OCI-LY1 (cell line): ENCODE results near the gene TRIM54.
A peak's percentile ranks its signal among the peaks of the same experiment; 100 is the strongest.
"Not testable (repeated sequence)": the region's sequence is repeated elsewhere in the genome, so short reads cannot be mapped to it uniquely, and the experiment has no call there.

Experiments
- H2AFZ ChIP-seq: fragments of 200-600 bp; sonication (generic), shearing (Covaris generic); 2 replicates; pipeline ENCODE4 v1.6.0; 2014; ENCODE audit warnings: antibody characterized with exemption, mild to moderate bottlenecking, low read length
- H3F3A ChIP-seq: fragments of 200-600 bp; sonication (generic), shearing (Covaris generic); 2 replicates; pipeline ENCODE4 v1.6.0; 2014; ENCODE audit warnings: mild to moderate bottlenecking, antibody characterized with exemption, low read length, moderate library complexity; ENCODE audit not compliant: insufficient read depth
- H3K27ac ChIP-seq: fragments of 200-600 bp; sonication (generic); 2 replicates; pipeline ENCODE4 v1.5.1; 2014; ENCODE audit warnings: low read length, mixed run types, mild to moderate bottlenecking, low read depth; ENCODE audit not compliant: poor library complexity, severe bottlenecking
- H3K27me3 ChIP-seq: fragments of 200-600 bp; sonication (generic); 2 replicates; pipeline ENCODE4 v1.6.0; 2014; ENCODE audit warnings: antibody characterized with exemption, mild to moderate bottlenecking, low read length, moderate library complexity; ENCODE audit not compliant: insufficient read depth
- H3K36me3 ChIP-seq: fragments of 200-600 bp; sonication (generic); 2 replicates; pipeline ENCODE4 v1.6.1; 2014; ENCODE audit warnings: mild to moderate bottlenecking, antibody characterized with exemption, low read length, moderate library complexity, mixed read lengths; ENCODE audit not compliant: insufficient read depth
- H3K4me1 ChIP-seq: fragments of 200-600 bp; sonication (generic); 2 replicates; pipeline ENCODE4 v1.5.1; 2014; ENCODE audit warnings: mild to moderate bottlenecking, low read length, moderate library complexity; ENCODE audit not compliant: insufficient read depth, severe bottlenecking
- H3K4me2 ChIP-seq: fragments of 200-600 bp; sonication (generic), shearing (Covaris generic); 2 replicates; pipeline ENCODE4 v1.6.1; 2014; ENCODE audit warnings: low read length
- H3K4me3 ChIP-seq: fragments of 200-600 bp; sonication (generic); 2 replicates; pipeline ENCODE4 v1.5.1; 2014; ENCODE audit warnings: low read length, low read depth, mild to moderate bottlenecking, mixed read lengths; ENCODE audit not compliant: poor library complexity, severe bottlenecking
- H3K79me2 ChIP-seq: fragments of 200-600 bp; shearing (Covaris generic); 2 replicates; pipeline ENCODE4 v1.6.1; 2016; ENCODE audit warnings: mixed run types, low read length, mixed read lengths; ENCODE audit not compliant: insufficient read depth
- H3K9ac ChIP-seq: fragments of 200-600 bp; sonication (generic), shearing (Covaris generic); 2 replicates; pipeline ENCODE4 v1.6.1; 2014; ENCODE audit warnings: mild to moderate bottlenecking, low read length, mixed read lengths
- H3K9me2 ChIP-seq: fragments of 200-600 bp; sonication (generic), shearing (Covaris generic); 2 replicates; pipeline ENCODE4 v1.6.1; 2014; ENCODE audit warnings: low read depth, mild to moderate bottlenecking, low read length, mixed read lengths
- H3K9me3 ChIP-seq: fragments of 200-600 bp; shearing (Covaris generic); 2 replicates; pipeline ENCODE4 v1.6.1; 2014; ENCODE audit warnings: low read length, mixed read lengths
- H4K20me1 ChIP-seq: fragments of 200-600 bp; sonication (generic), shearing (Covaris generic); 2 replicates; pipeline ENCODE4 v1.6.0; 2016; ENCODE audit warnings: mild to moderate bottlenecking, low read length; ENCODE audit not compliant: insufficient read depth
- EZH2 ChIP-seq: fragments of 200-600 bp; sonication (generic), shearing (Covaris generic); IDR thresholded peaks from 2 replicates; pipeline ENCODE4 v1.8.0; 2017; ENCODE audit warnings: borderline replicate concordance, mixed run types, mild to moderate bottlenecking, antibody characterized with exemption, low read length, moderate library complexity, mixed read lengths
- TF ChIP-seq, protein P1 (sequence below): fragments of 200-600 bp; sonication (generic), shearing (Covaris generic); IDR thresholded peaks from 2 replicates; pipeline ENCODE4 v1.5.1; 2017; ENCODE audit warnings: mild to moderate bottlenecking, antibody characterized with exemption, low read length, moderate library complexity, mixed read lengths

TRIM54 gene

DNA sequence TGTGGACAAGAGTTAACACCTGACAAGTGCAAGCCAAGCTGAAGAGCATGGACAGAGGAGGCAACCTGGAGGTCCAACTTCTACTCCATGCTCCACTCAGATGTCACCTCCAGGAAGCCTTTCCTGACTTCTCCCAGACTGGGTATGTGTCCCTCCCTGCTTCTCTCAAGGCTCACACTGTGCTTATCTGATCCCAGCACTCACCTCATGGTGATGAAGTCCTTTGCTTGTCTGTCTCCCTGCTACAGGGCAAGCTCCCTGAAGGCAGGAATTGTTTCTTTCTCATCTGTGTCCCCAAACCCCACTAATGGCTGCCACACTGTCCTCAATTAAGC is 16.7 kb upstream of the TRIM54 start:
- Histone ChIP-seq H3F3A (no peaks in the 10 kb centered on the region), H3K27ac (no peak overlapping the region), H3K36me3 (no peaks in the 10 kb centered on the region), H3K4me3 (no peak overlapping the region), H2AFZ (no peak overlapping the region), H3K9me2 (no peaks in the 10 kb centered on the region), H4K20me1 (no peaks in the 10 kb centered on the region), H3K4me2 (0 out of 2 replicates have a peak overlapping the region, but pooled peaks have one; percentile 55), H3K9me3 (no peaks in the 10 kb centered on the region), H3K79me2 (no peaks in the 10 kb centered on the region), H3K9ac (no peak overlapping the region), H3K27me3 (peaks cover 19% of the 10 kb centered on the region), H3K4me1 (peaks cover 20% of the 10 kb centered on the region)
- TF ChIP-seq EZH2, result no peak
- TF ChIP-seq, protein P1, sequence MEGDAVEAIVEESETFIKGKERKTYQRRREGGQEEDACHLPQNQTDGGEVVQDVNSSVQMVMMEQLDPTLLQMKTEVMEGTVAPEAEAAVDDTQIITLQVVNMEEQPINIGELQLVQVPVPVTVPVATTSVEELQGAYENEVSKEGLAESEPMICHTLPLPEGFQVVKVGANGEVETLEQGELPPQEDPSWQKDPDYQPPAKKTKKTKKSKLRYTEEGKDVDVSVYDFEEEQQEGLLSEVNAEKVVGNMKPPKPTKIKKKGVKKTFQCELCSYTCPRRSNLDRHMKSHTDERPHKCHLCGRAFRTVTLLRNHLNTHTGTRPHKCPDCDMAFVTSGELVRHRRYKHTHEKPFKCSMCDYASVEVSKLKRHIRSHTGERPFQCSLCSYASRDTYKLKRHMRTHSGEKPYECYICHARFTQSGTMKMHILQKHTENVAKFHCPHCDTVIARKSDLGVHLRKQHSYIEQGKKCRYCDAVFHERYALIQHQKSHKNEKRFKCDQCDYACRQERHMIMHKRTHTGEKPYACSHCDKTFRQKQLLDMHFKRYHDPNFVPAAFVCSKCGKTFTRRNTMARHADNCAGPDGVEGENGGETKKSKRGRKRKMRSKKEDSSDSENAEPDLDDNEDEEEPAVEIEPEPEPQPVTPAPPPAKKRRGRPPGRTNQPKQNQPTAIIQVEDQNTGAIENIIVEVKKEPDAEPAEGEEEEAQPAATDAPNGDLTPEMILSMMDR, result no peak

DNA sequence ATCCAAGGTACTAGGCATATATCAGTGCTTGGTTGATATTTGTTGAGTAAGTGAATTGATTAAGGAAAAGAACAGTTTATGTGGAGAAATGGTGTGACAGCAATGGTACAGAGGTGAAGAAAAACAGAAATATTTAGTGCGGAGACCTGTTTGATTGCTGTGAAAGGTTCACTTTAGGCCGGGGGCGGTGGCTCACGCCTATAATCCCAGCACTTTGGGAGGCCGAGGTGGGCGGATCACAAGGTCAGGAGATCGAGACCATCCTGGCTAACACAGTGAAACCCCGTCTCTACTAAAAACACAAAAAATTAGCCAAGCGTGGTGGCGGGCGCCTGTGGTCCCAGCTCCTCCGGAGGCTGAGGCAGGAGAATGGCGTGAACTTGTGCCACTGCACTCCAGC is 13.9 kb upstream of the TRIM54 start:
- H3K9me3 ChIP-seq, H3K9me2 ChIP-seq, H2AFZ ChIP-seq, H3F3A ChIP-seq, H3K27ac ChIP-seq, H3K36me3 ChIP-seq, H4K20me1 ChIP-seq, H3K9ac ChIP-seq, H3K79me2 ChIP-seq, H3K4me2 ChIP-seq, H3K4me3 ChIP-seq: not testable (repeated sequence)
- H3K4me1 ChIP-seq, result peaks cover 15% of the 10 kb centered on the region
- peaks cover 11% of the 10 kb centered on the region for H3K27me3 ChIP-seq

- no peaks in the 10 kb centered on the region for H3K36me3 ChIP-seq
- TF ChIP-seq, protein P1, result no peak
- no peak for TF ChIP-seq EZH2
- no peak overlapping the region for H3K27ac ChIP-seq
- no peaks in the 10 kb centered on the region for H4K20me1 ChIP-seq
- H3K9me2 ChIP-seq, result no peaks in the 10 kb centered on the region
- H3K27me3 ChIP-seq, result peaks cover 7% of the 10 kb centered on the region
- H3K4me3 ChIP-seq, result no peak overlapping the region
- no peaks in the 10 kb centered on the region for H3K79me2 ChIP-seq
- no peak overlapping the region for H2AFZ ChIP-seq
- no peak overlapping the region for H3K4me2 ChIP-seq
- no peak overlapping the region for H3K9ac ChIP-seq
- H3K9me3 ChIP-seq, result no peaks in the 10 kb centered on the region
- H3K4me1 ChIP-seq, result no peaks in the 10 kb centered on the region
- H3F3A ChIP-seq, result no peaks in the 10 kb centered on the region
Measured at GRCh38 chr2:27270131-27270530, 12.1 kb upstream of the TRIM54 start.

DNA sequence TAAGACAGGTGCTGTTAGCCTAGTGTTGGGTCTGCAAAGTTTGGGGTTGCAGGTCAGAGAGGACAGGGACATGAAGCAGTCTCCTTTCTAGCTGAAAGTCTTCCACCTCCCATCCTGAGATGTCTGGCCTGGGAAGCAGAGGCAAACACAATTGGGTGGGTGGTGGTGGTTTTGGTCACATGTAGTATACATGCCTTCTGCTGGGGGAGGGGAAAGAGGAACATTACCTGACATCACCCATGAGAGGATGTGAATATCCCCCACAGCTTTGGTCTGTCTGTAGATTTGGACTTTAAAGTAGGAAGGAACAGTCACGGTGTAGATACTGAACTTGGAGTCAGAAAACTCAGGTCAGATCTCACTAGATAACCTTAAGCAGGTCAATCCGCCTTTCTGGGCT is 11.6 kb upstream of the TRIM54 start:
- Histone ChIP-seq H3F3A (no peaks in the 10 kb centered on the region), H3K9me2 (no peaks in the 10 kb centered on the region), H3K4me3 (no peak overlapping the region), H3K4me2 (no peak overlapping the region), H3K27ac (no peak overlapping the region), H3K27me3 (peaks cover 2% of the 10 kb centered on the region), H2AFZ (no peak overlapping the region), H3K9ac (no peak overlapping the region), H3K79me2 (no peaks in the 10 kb centered on the region), H3K4me1 (no peaks in the 10 kb centered on the region), H3K36me3 (no peaks in the 10 kb centered on the region), H3K9me3 (no peaks in the 10 kb centered on the region), H4K20me1 (no peaks in the 10 kb centered on the region)
- TF ChIP-seq, protein P1, result no peak
